OCI-LY7 (cell line): Measurements from ENCODE around the gene ADISSP. TPM values are rescaled to one million over a fixed set of nuclear protein-coding genes. Genes with fewer than 3 reads are reported as not detected.

Experiments used
- BruUV-seq: library from RNA; stranded (reverse); fragments of 400-500 nt; replicated peaks from 2 replicates; lab custom pipeline; 2021; lab: Mats Ljungman, UMichigan
- CTCF ChIA-PET: fragments of 300-600 bp; sonication (Branson Sonifier 250); formaldehyde crosslinking; loops from one replicate; lab custom pipeline; 2022; ENCODE audit warnings: antibody characterized with exemption; ENCODE audit not compliant: unreplicated experiment; lab: Charles Lee
- POLR2A ChIA-PET: fragments of 300-600 bp; sonication (Branson Sonifier 250); formaldehyde crosslinking; loops from one replicate; lab custom pipeline; 2022; ENCODE audit warnings: antibody characterized with exemption; lab: Charles Lee
- DNase-seq: peaks from one replicate; pipeline ENCODE4 v3.0.0-alpha.2; 2015; ENCODE audit warnings: low spot score
- H2AFZ ChIP-seq: fragments of 200-600 bp; sonication (generic), shearing (Covaris generic); 2 replicates; pipeline ENCODE4 v1.6.1; 2014; ENCODE audit warnings: mild to moderate bottlenecking, antibody characterized with exemption, low read length, moderate library complexity
- H3K27ac ChIP-seq: fragments of 200-600 bp; sonication (generic); 2 replicates; pipeline ENCODE4 v1.5.1; 2014; ENCODE audit warnings: mixed run types, low read depth, mild to moderate bottlenecking, moderate library complexity, low read length, inconsistent platforms; ENCODE audit not compliant: poor library complexity, severe bottlenecking
- H3K36me3 ChIP-seq: fragments of 200-600 bp; sonication (generic); 2 replicates; pipeline ENCODE4 v1.6.1; 2014; ENCODE audit warnings: mild to moderate bottlenecking, antibody characterized with exemption, low read length, moderate library complexity, mixed read lengths; ENCODE audit not compliant: insufficient read depth
- H3K4me1 ChIP-seq: fragments of 200-600 bp; sonication (generic); 2 replicates; pipeline ENCODE4 v1.5.1; 2014; ENCODE audit warnings: mild to moderate bottlenecking, low read length; ENCODE audit not compliant: insufficient read depth, poor library complexity, severe bottlenecking
- H3K4me2 ChIP-seq: fragments of 200-600 bp; sonication (generic); 2 replicates; pipeline ENCODE4 v1.6.1; 2014; ENCODE audit warnings: mild to moderate bottlenecking, low read length
- H3K4me3 ChIP-seq: fragments of 200-600 bp; sonication (generic); 2 replicates; pipeline ENCODE4 v1.5.1; 2014; ENCODE audit warnings: mild to moderate bottlenecking, low read depth, low read length; ENCODE audit not compliant: poor library complexity, severe bottlenecking
- H3K79me2 ChIP-seq: fragments of 200-600 bp; sonication (generic); 2 replicates; pipeline ENCODE4 v1.6.1; 2016; ENCODE audit warnings: low read depth, mild to moderate bottlenecking, low read length, moderate library complexity, mixed read lengths; ENCODE audit not compliant: insufficient read depth
- H3K9me2 ChIP-seq: fragments of 200-600 bp; sonication (generic); 2 replicates; pipeline ENCODE4 v1.6.1; 2016; ENCODE audit warnings: mild to moderate bottlenecking, low read length, mixed read lengths; ENCODE audit not compliant: insufficient read depth
- H3K9me3 ChIP-seq: fragments of 200-600 bp; sonication (generic); 2 replicates; pipeline ENCODE4 v1.6.1; 2014; ENCODE audit warnings: mild to moderate bottlenecking, mixed run types, low read length, mixed read lengths
- H4K20me1 ChIP-seq: fragments of 200-600 bp; sonication (generic); 2 replicates; pipeline ENCODE4 v1.6.1; 2014; ENCODE audit warnings: mild to moderate bottlenecking, antibody characterized with exemption, low read length, moderate library complexity, mixed read lengths; ENCODE audit not compliant: insufficient read depth
- EZH2phosphoT487 ChIP-seq: fragments of 200-600 bp; sonication (generic); IDR thresholded peaks from 2 replicates; pipeline ENCODE4 v1.6.1; 2018; ENCODE audit warnings: low read depth, borderline replicate concordance, mild to moderate bottlenecking, mixed run types, antibody characterized with exemption, low read length, moderate library complexity, mixed read lengths
- intact Hi-C: fragments of 100-400 bp; cut with micrococcal nuclease; formaldehyde crosslinking; loops from one replicate; pipeline ENCODE4 v1.10.0; 2022; ENCODE audit not compliant: unreplicated experiment
- total RNA-seq, 2 experiments: library from RNA; depleted of rRNA in 1 of 2; stranded (reverse); fragments of >200 nt in 1 of 2; shearing (Covaris generic) in 1 of 2; gene quantifications; 2 replicates each; pipeline ENCODE4 v1.2.3, GENCODE V29; 2014 to 2022
- TF ChIP-seq, protein P1 (sequence below): fragments of 200-600 bp; sonication (generic); conservative IDR thresholded peaks from 2 replicates; pipeline ENCODE4 v1.5.1; 2014; ENCODE audit warnings: mild to moderate bottlenecking, antibody characterized with exemption, low read length, moderate library complexity, mixed read lengths

ADISSP gene
- total RNA-seq, 2 experiments from 2014 or later: 64.4 to 66.7 TPM

DNA sequence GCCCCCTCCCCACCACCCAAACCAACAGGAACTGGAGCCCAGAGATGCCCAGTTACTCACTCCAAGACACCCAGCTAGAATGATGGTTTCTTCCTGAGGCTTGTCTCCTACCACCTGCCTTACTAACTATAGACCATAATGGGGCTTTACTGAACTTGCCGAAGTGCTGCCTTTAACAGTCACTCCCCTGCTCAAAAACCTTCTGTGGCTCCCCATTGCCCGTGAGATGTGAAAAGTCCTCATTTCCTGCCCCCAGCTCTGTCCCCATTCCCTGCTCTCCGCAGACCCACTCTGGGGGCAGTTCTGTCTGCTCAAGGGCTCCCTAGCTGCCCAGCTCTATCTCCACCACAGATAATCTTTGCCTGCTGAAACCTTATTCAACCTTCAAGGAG, 60.0 kb downstream of the ADISSP start:
- no peaks in the 10 kb centered on the region for H4K20me1 ChIP-seq
- H2AFZ ChIP-seq: no peak overlapping the region
- no peaks in the 10 kb centered on the region for H3K4me1 ChIP-seq
- no peaks in the 10 kb centered on the region for H3K9me2 ChIP-seq
- ChIA-PET POLR2A (interaction anchor here (0.5 kb wide), 1 partner anchor 273 kb away, joined by 5 read pairs; no protein-coding TSS in a partner anchor), CTCF (no interaction called here)
- no peaks in the 10 kb centered on the region for H3K36me3 ChIP-seq
- no TSS peak for BruUV-seq
- H3K79me2 ChIP-seq: no peaks in the 10 kb centered on the region
- no peak overlapping the region for H3K27ac ChIP-seq
- no peak for TF ChIP-seq EZH2phosphoT487
- intact Hi-C loops: no loop called here
- H3K9me3 ChIP-seq: no peaks in the 10 kb centered on the region
- no peak overlapping the region for H3K4me2 ChIP-seq
- no peak for DNase-seq
- no peak overlapping the region for H3K4me3 ChIP-seq

DNA sequence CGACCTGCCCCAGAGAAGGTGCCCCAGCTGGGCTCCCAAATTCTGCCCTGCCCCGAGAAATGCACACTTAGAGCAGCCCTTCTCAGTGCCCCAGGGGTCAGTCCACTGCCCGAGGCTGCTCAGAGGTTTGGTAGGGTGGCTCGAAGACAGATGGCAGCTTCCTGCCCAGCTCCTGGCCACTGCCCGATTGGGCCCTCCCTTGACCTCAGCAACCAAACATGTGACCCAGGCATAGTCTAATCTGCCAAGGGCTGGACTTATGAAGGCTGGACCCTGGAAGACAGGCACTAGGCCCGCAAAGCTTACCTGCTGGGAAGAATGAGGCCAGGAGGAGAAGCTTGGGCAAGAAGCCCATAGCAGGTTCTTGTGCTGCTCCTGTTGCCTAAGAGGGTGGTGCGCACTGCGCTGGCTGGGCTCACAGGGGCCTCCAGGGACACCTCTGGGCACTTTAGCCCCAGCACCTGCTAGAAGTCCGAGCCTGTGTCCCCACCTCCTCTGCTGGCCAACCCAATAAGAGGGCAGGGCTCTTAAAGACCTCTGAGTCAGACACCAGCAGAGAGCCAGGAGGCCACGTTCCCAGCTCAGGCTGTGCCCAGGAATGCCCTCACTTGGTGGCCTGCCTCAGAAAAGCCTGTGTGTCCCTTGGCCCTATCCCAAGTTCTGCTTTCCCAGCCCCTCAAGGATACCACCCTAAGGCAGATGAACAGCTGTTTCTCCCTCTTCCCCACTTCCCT, 60.6 kb downstream of the ADISSP start:
- no peak overlapping the region for H3K4me3 ChIP-seq
- ChIA-PET CTCF (no interaction called here), POLR2A (interaction anchor here (0.5 to 0.6 kb wide), 2 partner anchors 12 to 274 kb away, joined by 3 to 5 read pairs; no protein-coding TSS in a partner anchor)
- no TSS peak for BruUV-seq
- no peaks in the 10 kb centered on the region for H4K20me1 ChIP-seq
- intact Hi-C loops: no loop called here
- no peak for DNase-seq
- H3K27ac ChIP-seq: no peak overlapping the region
- no peaks in the 10 kb centered on the region for H3K79me2 ChIP-seq
- no peaks in the 10 kb centered on the region for H3K4me1 ChIP-seq
- no peak overlapping the region for H3K4me2 ChIP-seq
- TF ChIP-seq, protein P1, sequence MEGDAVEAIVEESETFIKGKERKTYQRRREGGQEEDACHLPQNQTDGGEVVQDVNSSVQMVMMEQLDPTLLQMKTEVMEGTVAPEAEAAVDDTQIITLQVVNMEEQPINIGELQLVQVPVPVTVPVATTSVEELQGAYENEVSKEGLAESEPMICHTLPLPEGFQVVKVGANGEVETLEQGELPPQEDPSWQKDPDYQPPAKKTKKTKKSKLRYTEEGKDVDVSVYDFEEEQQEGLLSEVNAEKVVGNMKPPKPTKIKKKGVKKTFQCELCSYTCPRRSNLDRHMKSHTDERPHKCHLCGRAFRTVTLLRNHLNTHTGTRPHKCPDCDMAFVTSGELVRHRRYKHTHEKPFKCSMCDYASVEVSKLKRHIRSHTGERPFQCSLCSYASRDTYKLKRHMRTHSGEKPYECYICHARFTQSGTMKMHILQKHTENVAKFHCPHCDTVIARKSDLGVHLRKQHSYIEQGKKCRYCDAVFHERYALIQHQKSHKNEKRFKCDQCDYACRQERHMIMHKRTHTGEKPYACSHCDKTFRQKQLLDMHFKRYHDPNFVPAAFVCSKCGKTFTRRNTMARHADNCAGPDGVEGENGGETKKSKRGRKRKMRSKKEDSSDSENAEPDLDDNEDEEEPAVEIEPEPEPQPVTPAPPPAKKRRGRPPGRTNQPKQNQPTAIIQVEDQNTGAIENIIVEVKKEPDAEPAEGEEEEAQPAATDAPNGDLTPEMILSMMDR: no peak
- no peak for TF ChIP-seq EZH2phosphoT487
- no peak overlapping the region for H2AFZ ChIP-seq
- no peaks in the 10 kb centered on the region for H3K36me3 ChIP-seq
- H3K9me2 ChIP-seq: no peaks in the 10 kb centered on the region
- no peaks in the 10 kb centered on the region for H3K9me3 ChIP-seq

DNA sequence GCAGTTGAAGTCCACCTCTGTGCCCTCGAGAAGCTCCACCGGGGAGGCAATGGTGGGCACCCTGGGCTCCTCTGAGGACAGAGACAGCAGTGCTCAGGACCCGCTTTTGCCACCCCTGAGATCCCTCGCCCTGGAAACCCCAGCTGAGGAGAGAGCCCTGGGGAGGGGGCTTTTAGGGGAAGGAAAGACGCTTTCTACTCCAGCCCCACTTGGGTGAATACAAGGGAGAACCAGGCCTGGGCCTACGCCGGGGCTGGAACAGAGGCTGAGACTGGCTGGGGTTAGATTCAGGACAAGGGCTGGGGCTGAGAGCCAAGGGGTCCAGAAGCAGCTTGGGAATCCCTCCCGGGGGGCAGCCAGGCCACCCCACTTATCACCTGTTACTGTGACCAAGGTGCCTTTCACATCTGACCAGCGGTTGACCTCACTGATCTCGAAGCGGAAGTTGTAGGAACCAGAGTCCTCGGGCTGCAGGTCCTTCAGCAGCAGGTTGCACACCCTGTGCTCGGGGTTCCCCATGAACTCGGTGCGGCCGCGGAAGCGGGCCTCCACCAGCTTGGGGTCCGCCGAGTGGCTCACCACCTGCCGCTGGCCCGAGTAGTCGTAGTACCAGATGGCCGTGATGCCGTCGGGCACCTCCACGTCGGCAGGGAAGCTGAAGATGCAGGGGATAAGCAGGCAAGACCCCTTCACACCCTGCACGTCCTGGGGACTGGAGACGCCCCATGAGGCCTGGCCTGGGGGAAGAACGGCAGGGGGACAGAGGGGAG, 61.4 kb downstream of the ADISSP start:
- Histone ChIP-seq H4K20me1 (no peaks in the 10 kb centered on the region), H3K4me2 (no peak overlapping the region), H3K27ac (no peak overlapping the region), H3K79me2 (no peaks in the 10 kb centered on the region), H3K4me3 (no peak overlapping the region), H2AFZ (no peak overlapping the region), H3K9me3 (no peaks in the 10 kb centered on the region), H3K4me1 (no peaks in the 10 kb centered on the region), H3K36me3 (no peaks in the 10 kb centered on the region), H3K9me2 (no peaks in the 10 kb centered on the region)
- POLR2A ChIA-PET: interaction anchor here (0.6 kb wide), 1 partner anchor 13 kb away, joined by 3 read pairs; no protein-coding TSS in a partner anchor
- TF ChIP-seq EZH2phosphoT487: no peak
- TF ChIP-seq, protein P1: no peak
- DNase-seq: no peak
- CTCF ChIA-PET: no interaction called here
- BruUV-seq: no TSS peak
- intact Hi-C loops: no loop called here
